ENCODE measurements around the gene SOX18.

DNA sequence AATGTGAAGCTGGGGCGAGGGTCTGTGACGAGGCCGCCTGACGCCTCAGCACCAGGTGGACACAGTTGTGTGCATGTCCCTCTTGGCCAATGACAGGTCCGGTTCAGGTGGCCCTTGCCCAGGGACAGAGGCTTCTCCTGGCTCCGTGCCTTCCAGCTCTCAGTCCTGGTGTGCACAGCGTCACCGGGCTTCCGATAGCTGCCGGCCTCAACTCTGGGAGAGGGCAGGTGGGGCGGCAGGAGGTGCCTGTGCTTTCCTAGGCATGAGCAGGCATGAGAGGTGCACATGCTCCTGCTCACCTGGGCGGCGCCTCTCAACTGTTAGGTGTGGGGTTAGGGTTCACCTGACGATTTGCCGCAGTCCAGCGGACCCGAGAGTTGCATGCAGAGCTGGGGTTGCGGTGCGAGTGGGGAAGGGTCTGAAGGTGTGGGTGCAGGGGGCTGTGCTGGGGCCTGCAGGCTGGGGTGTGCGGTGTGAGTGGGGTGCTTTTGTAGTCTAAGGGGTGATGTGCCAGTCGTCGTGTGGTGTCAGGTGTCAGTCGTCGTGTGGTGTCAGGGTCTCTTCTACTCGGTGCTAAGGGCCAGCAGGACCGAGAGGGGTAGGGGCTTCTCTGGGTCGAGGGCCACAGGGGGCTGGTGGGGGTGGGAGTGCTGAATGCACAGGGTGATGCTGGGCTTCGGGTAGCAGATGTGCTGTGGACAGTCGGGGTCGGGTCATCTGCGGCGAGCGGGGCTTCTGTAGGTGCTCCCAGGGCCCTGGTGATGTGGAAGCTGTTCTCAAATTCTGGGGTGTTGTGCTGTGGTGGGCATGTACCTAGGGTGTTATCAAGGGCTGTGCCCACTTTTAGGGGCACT lies 3.8 kb upstream of the SOX18 start:
- TF ChIP-seq EP300 (IDR thresholded peaks at IDR 0.05) (no peak), POLR2A (IDR thresholded peaks at IDR 0.05) (no peak), POLR2AphosphoS5 (IDR thresholded peaks at IDR 0.05) (no peak)
